H9 (cell line): ENCODE results near the gene USP13. TPM values are rescaled to one million over a fixed set of nuclear protein-coding genes. Genes with fewer than 3 reads are reported as not detected.

ENCODE experiments used
- DNase-seq: peaks from one replicate; pipeline ENCODE4 v3.0.0-alpha.2; 2017
- H2AFZ ChIP-seq: one replicate; pipeline ENCODE4 v1.6.1; 2013; ENCODE audit warnings: mild to moderate bottlenecking, low read length, control low read depth, moderate library complexity
- H2AK5ac ChIP-seq: 2 replicates; pipeline ENCODE4 v1.6.1; 2013; ENCODE audit warnings: low read length, control low read depth, mixed read lengths; ENCODE audit not compliant: insufficient read length
- H2BK120ac ChIP-seq: one replicate; pipeline ENCODE4 v1.6.1; 2013; ENCODE audit warnings: low read depth, mild to moderate bottlenecking, low read length, control low read depth, inconsistent platforms; ENCODE audit not compliant: poor library complexity, severe bottlenecking
- H2BK12ac ChIP-seq: 2 replicates; pipeline ENCODE4 v1.6.1; 2013; ENCODE audit warnings: low read length, control low read depth, mixed read lengths, low read depth; ENCODE audit not compliant: insufficient read length
- H2BK15ac ChIP-seq: 2 replicates; pipeline ENCODE4 v1.6.1; 2013; ENCODE audit warnings: low read depth, low read length, control low read depth
- H2BK20ac ChIP-seq: one replicate; pipeline ENCODE4 v1.6.1; 2013; ENCODE audit warnings: low read depth, mild to moderate bottlenecking, low read length, control low read depth, inconsistent platforms; ENCODE audit not compliant: poor library complexity, severe bottlenecking
- H2BK5ac ChIP-seq: 2 replicates; pipeline ENCODE4 v1.6.1; 2013; ENCODE audit warnings: low read length, control low read depth, mixed read lengths; ENCODE audit not compliant: insufficient read length
- H3K14ac ChIP-seq: 2 replicates; pipeline ENCODE4 v1.6.1; 2013; ENCODE audit warnings: low read length, control low read depth; ENCODE audit not compliant: insufficient read depth
- H3K18ac ChIP-seq: 2 replicates; pipeline ENCODE4 v1.6.1; 2013; ENCODE audit warnings: low read depth, mild to moderate bottlenecking, mixed read lengths, low read length, control low read depth; ENCODE audit not compliant: insufficient read length
- H3K23ac ChIP-seq: 2 replicates; pipeline ENCODE4 v1.6.1; 2013; ENCODE audit warnings: low read length, control low read depth, mixed read lengths, low read depth; ENCODE audit not compliant: insufficient read length
- H3K23me2 ChIP-seq: 2 replicates; pipeline ENCODE4 v1.6.1; 2013; ENCODE audit warnings: low read depth, mild to moderate bottlenecking, mixed read lengths, low read length, control low read depth; ENCODE audit not compliant: insufficient read length, poor library complexity, severe bottlenecking
- H3K27ac ChIP-seq: 2 replicates; pipeline ENCODE4 v1.5.1; 2013; ENCODE audit warnings: low read length, control low read depth, mixed read lengths, low read depth; ENCODE audit not compliant: insufficient read length
- H3K27me3 ChIP-seq: 2 replicates; pipeline ENCODE4 v1.6.1; 2013; ENCODE audit warnings: low read length, control low read depth, inconsistent platforms; ENCODE audit not compliant: insufficient read depth
- H3K4ac ChIP-seq: 2 replicates; pipeline ENCODE4 v1.6.1; 2013; ENCODE audit warnings: low read depth, mild to moderate bottlenecking, control low read depth, inconsistent platforms, low read length, moderate library complexity
- H3K4me1 ChIP-seq: 2 replicates; pipeline ENCODE4 v1.6.1; 2013; ENCODE audit warnings: low read length, control low read depth, inconsistent platforms; ENCODE audit not compliant: insufficient read depth
- H3K4me2 ChIP-seq: 2 replicates; pipeline ENCODE4 v1.6.1; 2013; ENCODE audit warnings: low read length, control low read depth, mixed read lengths; ENCODE audit not compliant: insufficient read length, insufficient read depth
- H3K56ac ChIP-seq: 2 replicates; pipeline ENCODE4 v1.6.1; 2013; ENCODE audit warnings: low read depth, mild to moderate bottlenecking, mixed read lengths, low read length, control low read depth; ENCODE audit not compliant: insufficient read length
- H3K79me1 ChIP-seq: 2 replicates; pipeline ENCODE4 v1.6.1; 2013; ENCODE audit warnings: low read depth, mild to moderate bottlenecking, moderate library complexity, low read length, control low read depth, inconsistent platforms; ENCODE audit not compliant: insufficient read depth, poor library complexity, severe bottlenecking
- H3K79me2 ChIP-seq: 2 replicates; pipeline ENCODE4 v1.6.1; 2013; ENCODE audit warnings: low read length, control low read depth, inconsistent platforms; ENCODE audit not compliant: insufficient read depth
- H3K9ac ChIP-seq: 2 replicates; pipeline ENCODE4 v1.6.1; 2013; ENCODE audit warnings: low read length, control low read depth, mixed read lengths; ENCODE audit not compliant: insufficient read length; ENCODE audit errors: extremely low read depth
- H3K9me3 ChIP-seq: one replicate; pipeline ENCODE4 v1.6.1; 2013; ENCODE audit warnings: low read depth, low read length, inconsistent platforms; ENCODE audit not compliant: control insufficient read depth
- H3T11ph ChIP-seq: one replicate; pipeline ENCODE4 v1.6.1; 2013; ENCODE audit warnings: mild to moderate bottlenecking, low read length, control low read depth, inconsistent platforms
- H4K20me1 ChIP-seq: one replicate; pipeline ENCODE4 v1.6.1; 2013; ENCODE audit not compliant: control insufficient read depth, insufficient read length, insufficient read depth
- H4K5ac ChIP-seq: 2 replicates; pipeline ENCODE4 v1.6.1; 2013; ENCODE audit warnings: low read depth, mild to moderate bottlenecking, mixed read lengths, low read length, control low read depth; ENCODE audit not compliant: insufficient read length
- H4K8ac ChIP-seq: replicated peaks from 2 replicates; pipeline ENCODE4 v1.6.1; 2013; ENCODE audit warnings: low read length, control low read depth, mixed read lengths, low read depth; ENCODE audit not compliant: insufficient read length
- H4K91ac ChIP-seq: 2 replicates; pipeline ENCODE4 v1.6.1; 2013; ENCODE audit warnings: low read depth, mild to moderate bottlenecking, moderate library complexity, mixed read lengths, low read length, control low read depth; ENCODE audit not compliant: insufficient read length
- H3K27ac Mint-ChIP-seq, 3 experiments: 2 replicates in 2 of 3; 3 replicates in 1 of 3; pipeline ENCODE4 v1.8.0; 2020 to 2021; ENCODE audit warnings: mixed read lengths in 3 of 3, mild to moderate bottlenecking in 1 of 3, moderate library complexity in 1 of 3
- H3K27me3 Mint-ChIP-seq: 2 replicates; pipeline ENCODE4 v1.8.0; 2021; ENCODE audit warnings: low read depth, mild to moderate bottlenecking, moderate library complexity, mixed read lengths
- H3K36me3 Mint-ChIP-seq, 3 experiments: 2 replicates in 2 of 3; 3 replicates in 1 of 3; pipeline ENCODE4 v1.8.0; 2020 to 2021; ENCODE audit warnings: low read depth in 3 of 3, mixed read lengths in 3 of 3; ENCODE audit not compliant: insufficient read depth in 1 of 3
- H3K4me1 Mint-ChIP-seq, 2 experiments: 2 replicates each; pipeline ENCODE4 v1.8.0; 2020; ENCODE audit warnings: mixed read lengths in 2 of 2
- H3K4me3 Mint-ChIP-seq, 2 experiments: 2 replicates in 1 of 2; 3 replicates in 1 of 2; pipeline ENCODE4 v1.8.0; 2020 to 2021; ENCODE audit warnings: mild to moderate bottlenecking in 2 of 2, mixed read lengths in 2 of 2, moderate library complexity in 1 of 2
- H3K9me3 Mint-ChIP-seq, 2 experiments: 2 replicates in 1 of 2; 3 replicates in 1 of 2; pipeline ENCODE4 v1.8.0; 2020; ENCODE audit warnings: mild to moderate bottlenecking in 2 of 2, mixed read lengths in 2 of 2, moderate library complexity in 1 of 2
- CTCF ChIP-seq: fragments of 200-600 bp; sonication (generic); conservative IDR thresholded peaks from 3 replicates; pipeline ENCODE4 v1.8.0; 2021; ENCODE audit warnings: antibody characterized with exemption, mild to moderate bottlenecking
- WGBS: extraction: QIAGEN DNeasy Blood & Tissue Kit; methylation state at CpG from one replicate; pipeline ENCODE4 v1.1.7; 2013; ENCODE audit warnings: missing lambda C conversion rate, low lambda C conversion rate, mixed read lengths; ENCODE audit not compliant: insufficient read length; ENCODE audit errors: extremely low coverage; 5-methylcytosine and 5-hydroxymethylcytosine counted together
- total RNA-seq: library from RNA; stranded (reverse); gene quantifications from 2 replicates; pipeline ENCODE4 v1.2.1, GENCODE V29; 2021

USP13 gene
- total RNA-seq, 1 experiment from 2014 or later, result 26.7 TPM

- no peak for TF ChIP-seq CTCF
- Histone ChIP-seq H4K91ac (no peak overlapping the region), H3K18ac (no peak overlapping the region), H2AFZ (no peak overlapping the region), H3K23ac (no peak overlapping the region), H3K4ac (no peak overlapping the region), H3K79me1 (no peaks in the 10 kb centered on the region), H3K4me1 (no peaks in the 10 kb centered on the region), H3K9me3 (no peaks in the 10 kb centered on the region), H3T11ph (no peak overlapping the region), H4K8ac (no peak overlapping the region), H3K9ac (no peak overlapping the region), H3K27ac (no peak overlapping the region), H3K4me2 (no peak overlapping the region), H3K27me3 (no peaks in the 10 kb centered on the region), H3K14ac (no peak overlapping the region), H3K56ac (no peak overlapping the region), H2BK20ac (no peak overlapping the region), H2BK12ac (no peak overlapping the region), H3K79me2 (no peaks in the 10 kb centered on the region), H4K5ac (no peak overlapping the region), H2BK120ac (no peak overlapping the region), H2BK15ac (no peak overlapping the region), H3K23me2 (no peaks in the 10 kb centered on the region), H2AK5ac (no peak overlapping the region), H4K20me1 (no peaks in the 10 kb centered on the region), H2BK5ac (no peak overlapping the region)
- Mint-ChIP-seq H3K27ac (no peak overlapping the region), H3K27me3 (no peaks in the 10 kb centered on the region; the same call in 1 of the 2 replicates), H3K4me3 (no peak overlapping the region), H3K36me3 (no peaks in the 10 kb centered on the region), H3K9me3 (0 out of 5 replicates have a peak, but pooled peaks cover 0 to 2% of the 10 kb centered on the region in 2 experiments), H3K4me1 (peaks cover 4 to 5% of the 10 kb centered on the region in 2 experiments)
- no peak for DNase-seq
- no CpG with 5 or more reads among the region's 1 CpG for WGBS
These were observed 12.4 kb upstream of the USP13 start for GRCh38 chr3:179640469-179640868.
